ENCODE measurements around the gene POLR2M. TPM values are rescaled to one million over a fixed set of nuclear protein-coding genes. Genes with fewer than 3 reads are reported as not detected.

Gene POLR2M
- polyA plus RNA-seq, 1 of the 3 experiments (the other 2 are of a cell fraction), result 160 TPM

DNA sequence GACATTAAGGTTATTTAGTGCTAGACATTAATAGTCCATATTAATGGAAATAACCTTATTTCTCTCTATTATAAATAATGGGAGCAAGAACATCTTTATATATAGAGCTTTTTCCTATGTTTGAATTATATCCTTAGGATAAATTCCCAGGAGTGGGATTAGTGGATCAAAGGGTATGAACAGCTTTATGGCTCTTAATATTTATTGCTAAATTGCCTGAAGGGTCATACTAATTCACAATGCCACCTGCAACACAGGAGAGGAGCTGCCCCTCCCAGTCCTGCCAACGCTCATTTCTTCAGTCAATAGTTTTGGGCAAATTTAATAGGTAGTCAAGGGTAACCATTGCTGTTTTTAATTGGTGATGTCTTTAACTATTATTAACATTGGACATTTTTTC lies 48.9 kb upstream of the POLR2M start:
- no peaks in the 10 kb centered on the region for H3K36me3 ChIP-seq (replicated peaks in 1 of 2; ENCODE audit: control insufficient read depth in 1 of 2, insufficient read depth in 2 of 2, low read length in 1 of 2)
- H3K4me2 ChIP-seq, result no peak overlapping the region
- ChIA-PET CTCF (interaction anchor here (0.8 to 2.7 kb wide), 3 partner anchors 11 to 208 kb away, joined by 3 to 7 read pairs (median 3); no protein-coding TSS in a partner anchor), POLR2A (no interaction called here)
- H4K20me1 ChIP-seq (ENCODE audit: insufficient read depth), result no peaks in the 10 kb centered on the region
- H3K27ac ChIP-seq (ENCODE audit: low read depth in 2 of 2, low read length in 1 of 2), result no peak overlapping the region
- H3F3A ChIP-seq (replicated peaks; ENCODE audit: insufficient read depth), result no peaks in the 10 kb centered on the region
- WGBS (ENCODE audit: low lambda C conversion rate), result 47% methylated on average over 1 of the region's 1 CpG
- DNase-seq, result no peak
- TF ChIP-seq EZH2phosphoT487 (IDR thresholded peaks at IDR 0.05; ENCODE audit: borderline replicate concordance, low read depth) (no peak), RAD21 (IDR thresholded peaks at IDR 0.05; ENCODE audit: low read length) (no peak), CHD2 (IDR thresholded peaks at IDR 0.05; ENCODE audit: low read length, partially characterized antibody) (no peak), MXI1 (IDR thresholded peaks at IDR 0.05; ENCODE audit: low read depth, low read length) (no peak), TAF1 (IDR thresholded peaks at IDR 0.05; ENCODE audit: borderline replicate concordance, low read depth, low read length) (no peak), POLR2AphosphoS5 (IDR thresholded peaks at IDR 0.05; ENCODE audit: low read depth, low read length) (no peak), ELF1 (IDR thresholded peaks at IDR 0.05) (no peak), GABPA (IDR thresholded peaks at IDR 0.05; ENCODE audit: low read depth) (no peak), SMC3 (IDR thresholded peaks at IDR 0.05; ENCODE audit: low read depth, low read length) (no peak), JUND (IDR thresholded peaks at IDR 0.05) (no peak), EP300 (IDR thresholded peaks at IDR 0.05; ENCODE audit: borderline replicate concordance in 1 of 2, low read depth in 1 of 2, low read length in 1 of 2) (no peak), TCF12 (IDR thresholded peaks at IDR 0.05) (no peak), FOSL2 (IDR thresholded peaks at IDR 0.05; ENCODE audit: borderline replicate concordance, low read depth) (no peak), FOXJ3 (CRISPR knock-in tag; IDR thresholded peaks at IDR 0.05) (no peak)
- TF ChIP-seq, protein P1, sequence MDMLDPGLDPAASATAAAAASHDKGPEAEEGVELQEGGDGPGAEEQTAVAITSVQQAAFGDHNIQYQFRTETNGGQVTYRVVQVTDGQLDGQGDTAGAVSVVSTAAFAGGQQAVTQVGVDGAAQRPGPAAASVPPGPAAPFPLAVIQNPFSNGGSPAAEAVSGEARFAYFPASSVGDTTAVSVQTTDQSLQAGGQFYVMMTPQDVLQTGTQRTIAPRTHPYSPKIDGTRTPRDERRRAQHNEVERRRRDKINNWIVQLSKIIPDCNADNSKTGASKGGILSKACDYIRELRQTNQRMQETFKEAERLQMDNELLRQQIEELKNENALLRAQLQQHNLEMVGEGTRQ (IDR thresholded peaks at IDR 0.05; ENCODE audit: borderline replicate concordance, low read depth, low read length), result no peak
- TF ChIP-seq, protein P2, sequence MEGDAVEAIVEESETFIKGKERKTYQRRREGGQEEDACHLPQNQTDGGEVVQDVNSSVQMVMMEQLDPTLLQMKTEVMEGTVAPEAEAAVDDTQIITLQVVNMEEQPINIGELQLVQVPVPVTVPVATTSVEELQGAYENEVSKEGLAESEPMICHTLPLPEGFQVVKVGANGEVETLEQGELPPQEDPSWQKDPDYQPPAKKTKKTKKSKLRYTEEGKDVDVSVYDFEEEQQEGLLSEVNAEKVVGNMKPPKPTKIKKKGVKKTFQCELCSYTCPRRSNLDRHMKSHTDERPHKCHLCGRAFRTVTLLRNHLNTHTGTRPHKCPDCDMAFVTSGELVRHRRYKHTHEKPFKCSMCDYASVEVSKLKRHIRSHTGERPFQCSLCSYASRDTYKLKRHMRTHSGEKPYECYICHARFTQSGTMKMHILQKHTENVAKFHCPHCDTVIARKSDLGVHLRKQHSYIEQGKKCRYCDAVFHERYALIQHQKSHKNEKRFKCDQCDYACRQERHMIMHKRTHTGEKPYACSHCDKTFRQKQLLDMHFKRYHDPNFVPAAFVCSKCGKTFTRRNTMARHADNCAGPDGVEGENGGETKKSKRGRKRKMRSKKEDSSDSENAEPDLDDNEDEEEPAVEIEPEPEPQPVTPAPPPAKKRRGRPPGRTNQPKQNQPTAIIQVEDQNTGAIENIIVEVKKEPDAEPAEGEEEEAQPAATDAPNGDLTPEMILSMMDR (IDR thresholded peaks at IDR 0.05), result no peak
- TF ChIP-seq, protein P3, sequence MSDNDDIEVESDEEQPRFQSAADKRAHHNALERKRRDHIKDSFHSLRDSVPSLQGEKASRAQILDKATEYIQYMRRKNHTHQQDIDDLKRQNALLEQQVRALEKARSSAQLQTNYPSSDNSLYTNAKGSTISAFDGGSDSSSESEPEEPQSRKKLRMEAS (IDR thresholded peaks at IDR 0.05; ENCODE audit: low read depth), result no peak
- TF ChIP-seq, protein P4, sequence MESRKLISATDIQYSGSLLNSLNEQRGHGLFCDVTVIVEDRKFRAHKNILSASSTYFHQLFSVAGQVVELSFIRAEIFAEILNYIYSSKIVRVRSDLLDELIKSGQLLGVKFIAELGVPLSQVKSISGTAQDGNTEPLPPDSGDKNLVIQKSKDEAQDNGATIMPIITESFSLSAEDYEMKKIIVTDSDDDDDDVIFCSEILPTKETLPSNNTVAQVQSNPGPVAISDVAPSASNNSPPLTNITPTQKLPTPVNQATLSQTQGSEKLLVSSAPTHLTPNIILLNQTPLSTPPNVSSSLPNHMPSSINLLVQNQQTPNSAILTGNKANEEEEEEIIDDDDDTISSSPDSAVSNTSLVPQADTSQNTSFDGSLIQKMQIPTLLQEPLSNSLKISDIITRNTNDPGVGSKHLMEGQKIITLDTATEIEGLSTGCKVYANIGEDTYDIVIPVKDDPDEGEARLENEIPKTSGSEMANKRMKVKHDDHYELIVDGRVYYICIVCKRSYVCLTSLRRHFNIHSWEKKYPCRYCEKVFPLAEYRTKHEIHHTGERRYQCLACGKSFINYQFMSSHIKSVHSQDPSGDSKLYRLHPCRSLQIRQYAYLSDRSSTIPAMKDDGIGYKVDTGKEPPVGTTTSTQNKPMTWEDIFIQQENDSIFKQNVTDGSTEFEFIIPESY (IDR thresholded peaks at IDR 0.05; ENCODE audit: borderline replicate concordance, low read depth), result no peak
- no peak overlapping the region for H3K9ac ChIP-seq
- H3K9me3 ChIP-seq, result no peaks in the 10 kb centered on the region
- no peak overlapping the region for H2AFZ ChIP-seq (ENCODE audit: low read depth)
- H3K79me2 ChIP-seq (ENCODE audit: insufficient read depth), result no peaks in the 10 kb centered on the region
- H3K4me3 ChIP-seq (ENCODE audit: low read depth in 2 of 2, low read length in 1 of 2), result no peak overlapping the region
- H3K4me1 ChIP-seq (ENCODE audit: control insufficient read depth in 1 of 2, insufficient read depth in 2 of 2, low read depth in 1 of 2, low read length in 1 of 2), result no peaks in the 10 kb centered on the region; a peak in 1 of 4 replicates
- H3K27me3 ChIP-seq (ENCODE audit: insufficient read depth), result no peaks in the 10 kb centered on the region; the same call in 1 of the 2 replicates
- H3K9me2 ChIP-seq, result no peaks in the 10 kb centered on the region

All from SK-N-SH (cell line).